Activated CD8-positive, alpha-beta T cell treated with anti-CD3 and anti-CD28 coated beads, Interleukin-2, amount 10 ng/mL, durations not matched to agents 7 days and 5 days (primary cell): ENCODE results near the gene LAD1. TPM values are rescaled to one million over a fixed set of nuclear protein-coding genes. Genes with fewer than 3 reads are reported as not detected.

Experiments used
- ATAC-seq: fragments of 150-1000 bp; cut with Tn5 transposase; one replicate; pipeline ENCODE4 v1.10.0; 2021; ENCODE audit warnings: moderate library complexity
- CTCF ChIA-PET: fragments of 350-600 bp; sonication (Branson Sonifier 250); formaldehyde crosslinking; loops from one replicate; lab custom pipeline; 2021; ENCODE audit warnings: antibody characterized with exemption; lab: Charles Lee
- POLR2A ChIA-PET: fragments of 350-600 bp; sonication (Branson Sonifier 250); formaldehyde crosslinking; loops from one replicate; lab custom pipeline; 2021; ENCODE audit warnings: antibody characterized with exemption; lab: Charles Lee
- DNase-seq: peaks from one replicate; pipeline ENCODE4 v3.0.0-alpha.2; 2020
- H3K27ac Mint-ChIP-seq: one replicate; pipeline ENCODE4 v1.8.0; 2021; ENCODE audit warnings: mild to moderate bottlenecking, mixed read lengths
- H3K27me3 Mint-ChIP-seq: one replicate; pipeline ENCODE4 v1.8.0; 2021; ENCODE audit warnings: low read depth, mixed read lengths
- H3K36me3 Mint-ChIP-seq: one replicate; pipeline ENCODE4 v1.8.0; 2021; ENCODE audit warnings: low read depth, mixed read lengths
- H3K4me1 Mint-ChIP-seq: one replicate; pipeline ENCODE4 v1.8.0; 2021; ENCODE audit warnings: low read depth, mixed read lengths
- H3K4me3 Mint-ChIP-seq: one replicate; pipeline ENCODE4 v1.8.0; 2021; ENCODE audit warnings: mild to moderate bottlenecking, mixed read lengths
- H3K9me3 Mint-ChIP-seq: one replicate; pipeline ENCODE4 v1.8.0; 2022; ENCODE audit warnings: mixed read lengths; ENCODE audit not compliant: insufficient read depth
- total RNA-seq, 2 experiments: library from RNA; stranded (reverse); gene quantifications; one replicate each; pipeline ENCODE4 v1.2.3, GENCODE V29; 2021

LAD1 gene
- total RNA-seq, 2 experiments from 2014 or later, result not detected

GRCh38 chr1:201400852-201401230 lies 1.7 kb upstream of the LAD1 start:
- Mint-ChIP-seq H3K4me3 (no peak overlapping the region), H3K4me1 (no peaks in the 10 kb centered on the region), H3K36me3 (no peaks in the 10 kb centered on the region), H3K27ac (no peak overlapping the region), H3K27me3 (peaks cover 33% of the 10 kb centered on the region), H3K9me3 (no peaks in the 10 kb centered on the region)
- ChIA-PET CTCF (interaction anchor here (1.0 kb wide), 1 partner anchor 8 kb away, joined by 3 read pairs; no protein-coding TSS in a partner anchor), POLR2A (no interaction called here)
- ATAC-seq (no peak), DNase-seq (no peak)

DNA sequence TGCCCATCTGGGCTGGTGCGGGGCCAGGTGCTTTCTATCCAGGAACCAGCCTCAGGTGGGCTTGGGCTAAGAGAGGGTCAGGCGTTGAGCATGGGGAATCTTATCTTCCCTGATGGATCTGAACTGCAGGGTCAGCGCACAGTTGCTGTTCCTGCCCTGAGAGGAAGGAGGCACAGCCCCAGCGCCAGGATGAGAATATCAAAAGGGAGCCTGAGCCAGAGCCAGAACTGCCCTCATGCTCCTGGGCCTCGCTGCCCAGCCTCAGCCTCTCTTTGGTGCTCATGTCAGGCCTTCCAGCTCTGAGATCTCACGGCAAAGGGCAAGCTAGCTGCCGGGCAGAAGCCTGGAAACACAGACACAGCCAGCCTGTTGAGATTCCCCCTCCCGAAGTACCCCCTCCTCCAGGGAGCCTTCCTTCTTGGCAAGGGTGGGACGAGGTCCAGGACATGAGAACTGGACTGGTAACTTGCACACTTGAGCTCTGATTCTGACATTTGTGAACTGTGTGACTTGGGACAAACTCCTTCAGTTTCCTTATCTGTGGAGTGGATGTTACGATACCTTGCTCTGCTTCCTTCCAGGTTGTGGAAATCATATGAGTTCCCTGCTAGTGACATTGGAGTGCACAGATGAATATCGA lies 1.2 kb upstream of the LAD1 start:
- no peaks in the 10 kb centered on the region for H3K36me3 Mint-ChIP-seq
- no peaks in the 10 kb centered on the region for H3K4me1 Mint-ChIP-seq
- no peak for DNase-seq
- no peaks in the 10 kb centered on the region for H3K9me3 Mint-ChIP-seq
- H3K27me3 Mint-ChIP-seq, result peaks cover 36% of the 10 kb centered on the region
- ChIA-PET POLR2A (no interaction called here), CTCF (interaction anchor here (1.0 kb wide), 1 partner anchor 9 kb away, joined by 3 read pairs; no protein-coding TSS in a partner anchor)
- ATAC-seq, result no peak
- H3K27ac Mint-ChIP-seq, result no peak overlapping the region
- no peak overlapping the region for H3K4me3 Mint-ChIP-seq

DNA sequence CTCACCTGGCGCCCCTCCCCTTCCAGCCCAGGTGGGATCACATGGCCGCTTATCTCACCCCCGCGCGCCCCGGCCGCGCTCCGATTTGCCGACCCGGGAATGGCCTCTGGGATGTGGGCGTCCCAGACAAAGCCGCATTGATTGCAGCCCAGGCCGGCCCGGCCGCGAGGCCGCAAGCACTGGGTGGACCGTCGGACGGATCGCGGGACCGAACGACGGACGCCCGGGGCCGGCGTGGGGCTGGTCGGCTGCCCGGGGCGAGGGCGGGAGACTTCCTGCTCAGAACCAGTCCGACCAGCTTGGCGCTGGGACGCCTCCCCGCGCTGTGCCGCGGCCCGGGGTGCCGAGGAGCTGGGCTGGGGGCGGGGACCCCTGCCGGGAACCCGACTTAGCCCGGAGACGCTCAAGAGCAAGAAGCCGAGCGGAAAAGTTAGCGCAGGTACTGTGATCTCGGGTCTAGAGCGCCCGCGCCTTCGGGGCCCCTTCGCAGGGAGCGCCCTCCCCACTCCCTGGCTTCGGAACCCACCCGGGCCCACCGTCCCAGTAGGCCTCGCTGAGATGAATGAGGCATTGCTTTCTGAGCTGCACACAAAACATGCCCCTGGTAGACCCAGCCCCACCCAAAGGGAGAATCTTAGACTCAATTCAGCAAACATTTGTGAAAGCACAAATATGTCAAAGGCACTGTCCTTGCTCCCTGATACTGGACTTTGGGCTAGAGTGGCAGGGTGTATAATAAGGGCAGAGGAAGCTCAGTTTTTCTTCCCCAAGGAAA lies 415 bp upstream of the LAD1 start:
- Mint-ChIP-seq H3K36me3 (no peaks in the 10 kb centered on the region), H3K4me3 (no peak overlapping the region), H3K4me1 (no peaks in the 10 kb centered on the region), H3K27ac (no peak overlapping the region), H3K9me3 (no peaks in the 10 kb centered on the region), H3K27me3 (peaks cover 36% of the 10 kb centered on the region)
- DNase-seq, result no peak
- ChIA-PET POLR2A (no interaction called here), CTCF (no interaction called here)
- no peak for ATAC-seq

- CTCF ChIA-PET, result no interaction called here
- H3K9me3 Mint-ChIP-seq, result no peaks in the 10 kb centered on the region
- no peak overlapping the region for H3K4me3 Mint-ChIP-seq
- H3K4me1 Mint-ChIP-seq, result no peaks in the 10 kb centered on the region
- ATAC-seq, result no peak
- H3K36me3 Mint-ChIP-seq, result no peaks in the 10 kb centered on the region
- POLR2A ChIA-PET, result no interaction called here
- DNase-seq, result no peak
- peaks cover 45% of the 10 kb centered on the region for H3K27me3 Mint-ChIP-seq
- no peak overlapping the region for H3K27ac Mint-ChIP-seq
Measured at GRCh38 chr1:201397675-201398074, 1.4 kb downstream of the LAD1 start.

DNA sequence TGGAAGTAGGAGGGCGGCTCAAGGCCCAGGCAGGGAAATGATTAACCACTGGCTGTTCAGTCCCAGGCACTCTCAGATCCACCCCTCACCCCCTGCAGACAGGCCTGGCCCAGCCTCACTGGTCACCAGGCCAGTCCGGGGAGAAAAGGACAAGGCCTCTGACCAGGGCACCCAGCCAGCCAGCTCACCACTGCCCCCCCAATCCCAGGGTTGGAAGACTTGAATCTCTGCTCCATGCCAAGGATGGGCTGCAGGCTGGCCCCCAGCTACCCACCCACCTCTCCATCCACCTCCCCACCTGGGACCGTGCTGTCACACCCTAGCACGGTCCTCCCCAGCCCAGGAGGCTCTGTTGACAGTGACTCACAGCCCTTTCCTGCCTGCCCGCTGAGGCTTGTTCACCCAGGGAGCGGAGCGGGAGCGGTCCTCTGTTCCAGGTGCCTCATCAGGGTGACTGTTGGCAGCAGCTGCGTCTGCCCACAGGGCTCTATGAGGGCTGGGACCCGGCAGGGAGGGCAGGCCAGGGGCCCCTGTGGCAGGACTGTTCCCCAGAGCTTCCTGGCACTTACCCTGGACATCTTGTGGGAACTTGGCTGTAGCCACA lies 2.2 kb downstream of the LAD1 start:
- ATAC-seq (no peak), DNase-seq (no peak)
- ChIA-PET POLR2A (no interaction called here), CTCF (no interaction called here)
- peaks cover 45% of the 10 kb centered on the region for H3K27me3 Mint-ChIP-seq
- H3K4me1 Mint-ChIP-seq, result no peaks in the 10 kb centered on the region
- H3K36me3 Mint-ChIP-seq, result no peaks in the 10 kb centered on the region
- no peak overlapping the region for H3K4me3 Mint-ChIP-seq
- no peaks in the 10 kb centered on the region for H3K9me3 Mint-ChIP-seq
- no peak overlapping the region for H3K27ac Mint-ChIP-seq

- Mint-ChIP-seq H3K27me3 (peaks cover 49% of the 10 kb centered on the region), H3K4me3 (no peak overlapping the region), H3K27ac (no peak overlapping the region), H3K4me1 (no peaks in the 10 kb centered on the region), H3K36me3 (no peaks in the 10 kb centered on the region), H3K9me3 (no peaks in the 10 kb centered on the region)
- ChIA-PET POLR2A (no interaction called here), CTCF (no interaction called here)
- ATAC-seq (no peak), DNase-seq (no peak)
Measured at GRCh38 chr1:201395936-201396335, 3.2 kb downstream of the LAD1 start.

DNA sequence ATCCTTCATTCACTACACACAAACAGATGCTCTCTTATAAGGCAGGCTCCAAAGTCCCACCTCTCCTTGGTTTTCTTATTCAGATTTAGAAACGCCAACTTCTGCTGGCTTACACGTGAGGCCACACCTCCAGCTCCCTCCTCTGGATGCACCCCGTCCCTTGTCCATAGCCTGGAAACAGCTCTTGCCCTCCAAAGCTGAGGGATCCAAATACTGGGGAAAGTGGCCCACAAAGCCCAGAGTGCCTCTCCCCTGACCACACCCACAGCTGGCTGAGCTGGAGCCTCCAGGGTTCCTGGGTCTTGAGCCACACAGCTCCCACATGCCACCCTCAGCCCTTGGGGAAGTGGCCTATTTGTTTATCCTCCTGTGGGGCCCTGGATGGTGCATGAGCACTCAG lies 4.5 kb downstream of the LAD1 start:
- Mint-ChIP-seq H3K27ac (no peak overlapping the region), H3K4me1 (no peaks in the 10 kb centered on the region), H3K9me3 (no peaks in the 10 kb centered on the region), H3K36me3 (no peaks in the 10 kb centered on the region), H3K4me3 (no peak overlapping the region), H3K27me3 (peaks cover 37% of the 10 kb centered on the region)
- DNase-seq, result no peak
- ATAC-seq, result no peak
- ChIA-PET CTCF (no interaction called here), POLR2A (no interaction called here)

DNA sequence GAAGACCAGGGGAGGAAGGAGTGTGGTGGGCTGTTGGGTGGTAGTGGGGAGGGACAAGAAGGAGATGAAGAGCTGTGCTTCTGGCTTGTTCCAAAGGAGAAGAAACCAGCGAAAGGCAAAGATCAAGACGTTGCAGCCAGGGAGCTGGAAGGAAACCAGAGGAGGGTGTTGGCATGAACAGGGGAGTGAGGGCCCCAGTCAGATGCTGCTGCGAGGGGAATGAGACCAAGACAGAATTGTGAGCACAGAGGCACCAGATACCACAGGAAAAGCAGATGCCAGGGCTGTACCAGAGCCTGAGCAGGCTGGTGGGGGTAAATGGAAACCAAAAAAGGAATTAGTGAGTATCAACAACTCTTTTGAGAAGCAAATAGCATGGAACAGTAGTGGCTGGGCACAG lies 6.0 kb downstream of the LAD1 start:
- ChIA-PET POLR2A (no interaction called here), CTCF (interaction anchor here (1.7 kb wide), 1 partner anchor 12 kb away, joined by 4 read pairs; no protein-coding TSS in a partner anchor)
- no peaks in the 10 kb centered on the region for H3K4me1 Mint-ChIP-seq
- no peak overlapping the region for H3K27ac Mint-ChIP-seq
- DNase-seq (no peak), ATAC-seq (no peak)
- H3K36me3 Mint-ChIP-seq, result no peaks in the 10 kb centered on the region
- H3K27me3 Mint-ChIP-seq, result peaks cover 29% of the 10 kb centered on the region
- H3K9me3 Mint-ChIP-seq, result no peaks in the 10 kb centered on the region
- no peak overlapping the region for H3K4me3 Mint-ChIP-seq

GRCh38 chr1:201391651-201392511 lies 7.2 kb downstream of the LAD1 start:
- H3K4me3 Mint-ChIP-seq, result no peak overlapping the region
- no peaks in the 10 kb centered on the region for H3K9me3 Mint-ChIP-seq

GRCh38 chr1:201391225-201391624 lies 7.9 kb downstream of the LAD1 start:
- DNase-seq, result no peak
- Mint-ChIP-seq H3K9me3 (no peaks in the 10 kb centered on the region), H3K4me1 (no peaks in the 10 kb centered on the region), H3K36me3 (no peaks in the 10 kb centered on the region), H3K27ac (no peak overlapping the region), H3K27me3 (peaks cover 19% of the 10 kb centered on the region), H3K4me3 (no peak overlapping the region)
- POLR2A ChIA-PET, result no interaction called here
- no peak for ATAC-seq
- CTCF ChIA-PET, result no interaction called here

More at GRCh38 chr1:201391651-201392511, 7.2 kb downstream of the LAD1 start:
- DNase-seq (no peak), ATAC-seq (no peak)
- CTCF ChIA-PET, result interaction anchor here (1.7 kb wide), 1 partner anchor 13 kb away, joined by 4 read pairs; no protein-coding TSS in a partner anchor
- Mint-ChIP-seq H3K27ac (no peak overlapping the region), H3K27me3 (peaks cover 21% of the 10 kb centered on the region), H3K4me1 (no peaks in the 10 kb centered on the region), H3K36me3 (no peaks in the 10 kb centered on the region)
- POLR2A ChIA-PET, result no interaction called here

DNA sequence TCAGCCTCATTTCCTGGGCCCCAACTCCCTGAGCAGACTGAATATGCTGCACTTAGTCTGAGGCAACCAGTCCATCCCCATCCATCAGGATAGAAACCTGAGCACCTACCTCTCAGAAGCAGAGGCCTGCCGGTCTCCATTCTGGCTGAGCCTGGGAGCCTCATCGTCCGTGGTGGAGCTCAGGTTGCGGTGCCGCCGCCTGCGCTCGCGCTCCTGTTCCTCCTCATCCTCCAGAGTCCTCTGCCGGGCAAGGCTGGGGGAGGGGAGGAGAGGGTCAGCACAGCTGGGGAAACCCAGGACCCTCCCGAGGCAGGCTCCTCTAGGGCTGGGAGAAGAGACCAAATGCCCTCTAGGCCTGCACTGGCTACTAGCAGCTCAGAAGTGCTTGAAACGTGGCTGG lies 10.1 kb downstream of the LAD1 start:
- no peak overlapping the region for H3K27ac Mint-ChIP-seq

More for the DNA sequence above, 10.1 kb downstream of the LAD1 start:
- POLR2A ChIA-PET, result no interaction called here
- no peaks in the 10 kb centered on the region for H3K36me3 Mint-ChIP-seq
- no peaks in the 10 kb centered on the region for H3K4me1 Mint-ChIP-seq
- H3K4me3 Mint-ChIP-seq, result no peak overlapping the region
- H3K27me3 Mint-ChIP-seq, result peaks cover 19% of the 10 kb centered on the region
- H3K9me3 Mint-ChIP-seq, result no peaks in the 10 kb centered on the region
- DNase-seq (no peak), ATAC-seq (no peak)
- CTCF ChIA-PET, result interaction anchor here (1.2 kb wide), 1 partner anchor 20 kb away, joined by 5 read pairs; no protein-coding TSS in a partner anchor
